Common myeloid progenitor, CD34-positive (primary cell): ENCODE data around the gene TNFSF13B.

Experiments used
- CTCF ChIA-PET: fragments of 350-600 bp; sonication (Branson Sonifier 250); formaldehyde crosslinking; loops from one replicate; lab custom pipeline; 2021; ENCODE audit warnings: antibody characterized with exemption; lab: Charles Lee
- POLR2A ChIA-PET: fragments of 350-600 bp; sonication (Branson Sonifier 250); formaldehyde crosslinking; loops from one replicate; lab custom pipeline; 2021; ENCODE audit warnings: antibody characterized with exemption; lab: Charles Lee
- DNase-seq, 3 donors: peaks; one replicate each; pipeline versions ENCODE4 v3.0.0 to v3.0.0-alpha.2; 2013
- H3K27ac ChIP-seq, 2 experiments: 1 replicate in 1 of 2; 2 replicates in 1 of 2; pipeline ENCODE4 v1.7.0; 2013; ENCODE audit warnings: inconsistent platforms in 2 of 2, low read length in 2 of 2, mild to moderate bottlenecking in 2 of 2, low read depth in 1 of 2, moderate library complexity in 1 of 2; ENCODE audit not compliant: severe bottlenecking in 2 of 2, insufficient read depth in 1 of 2, poor library complexity in 1 of 2
- H3K27me3 ChIP-seq, 5 experiments: replicated peaks in 2 of 5; 1 replicate in 3 of 5; 2 replicates in 2 of 5; pipeline versions ENCODE4 v1.6.1 to v1.7.0; 2013; ENCODE audit warnings: low read length in 4 of 5, mild to moderate bottlenecking in 2 of 5, moderate library complexity in 2 of 5, inconsistent platforms in 1 of 5; ENCODE audit not compliant: insufficient read depth in 5 of 5, control insufficient read depth in 4 of 5
- H3K36me3 ChIP-seq, 4 experiments: 1 replicate in 2 of 4; 2 replicates in 2 of 4; pipeline versions ENCODE4 v1.6.1 to v1.7.0; 2013; ENCODE audit warnings: low read length in 3 of 4, control low read depth in 1 of 4, mild to moderate bottlenecking in 1 of 4; ENCODE audit not compliant: control insufficient read depth in 4 of 4, insufficient read depth in 4 of 4
- H3K4me1 ChIP-seq, 4 experiments: 1 replicate in 3 of 4; 2 replicates in 1 of 4; pipeline versions ENCODE4 v1.6.1 to v1.7.1; 2013; ENCODE audit warnings: low read length in 3 of 4, mild to moderate bottlenecking in 3 of 4, control low read depth in 1 of 4, inconsistent platforms in 1 of 4, moderate library complexity in 1 of 4; ENCODE audit not compliant: control insufficient read depth in 4 of 4, insufficient read depth in 4 of 4; ENCODE audit errors: control extremely low read depth in 1 of 4
- H3K4me3 ChIP-seq, 7 experiments: 1 replicate in 4 of 7; 2 replicates in 3 of 7; pipeline versions ENCODE4 v1.5.1 to v1.7.0; 2013; ENCODE audit warnings: mild to moderate bottlenecking in 7 of 7, low read length in 6 of 7, moderate library complexity in 6 of 7, inconsistent platforms in 2 of 7, low read depth in 2 of 7, control low read depth in 1 of 7; ENCODE audit not compliant: insufficient read depth in 4 of 7, control insufficient read depth in 1 of 7; ENCODE audit errors: extremely low read depth in 1 of 7
- H3K9me3 ChIP-seq, 5 experiments: 1 replicate in 4 of 5; 2 replicates in 1 of 5; pipeline versions ENCODE4 v1.6.1 to v1.7.1; 2013; ENCODE audit warnings: low read length in 4 of 5, mild to moderate bottlenecking in 2 of 5, inconsistent platforms in 1 of 5, low read depth in 1 of 5, moderate library complexity in 1 of 5; ENCODE audit not compliant: control insufficient read depth in 4 of 5, insufficient read depth in 2 of 5; ENCODE audit errors: control extremely low read depth in 1 of 5
- WGBS: methylation state at CpG from one replicate; pipeline ENCODE4 v1.1.5; 2013; ENCODE audit not compliant: insufficient coverage; 5-methylcytosine and 5-hydroxymethylcytosine counted together

The TNFSF13B gene

DNA sequence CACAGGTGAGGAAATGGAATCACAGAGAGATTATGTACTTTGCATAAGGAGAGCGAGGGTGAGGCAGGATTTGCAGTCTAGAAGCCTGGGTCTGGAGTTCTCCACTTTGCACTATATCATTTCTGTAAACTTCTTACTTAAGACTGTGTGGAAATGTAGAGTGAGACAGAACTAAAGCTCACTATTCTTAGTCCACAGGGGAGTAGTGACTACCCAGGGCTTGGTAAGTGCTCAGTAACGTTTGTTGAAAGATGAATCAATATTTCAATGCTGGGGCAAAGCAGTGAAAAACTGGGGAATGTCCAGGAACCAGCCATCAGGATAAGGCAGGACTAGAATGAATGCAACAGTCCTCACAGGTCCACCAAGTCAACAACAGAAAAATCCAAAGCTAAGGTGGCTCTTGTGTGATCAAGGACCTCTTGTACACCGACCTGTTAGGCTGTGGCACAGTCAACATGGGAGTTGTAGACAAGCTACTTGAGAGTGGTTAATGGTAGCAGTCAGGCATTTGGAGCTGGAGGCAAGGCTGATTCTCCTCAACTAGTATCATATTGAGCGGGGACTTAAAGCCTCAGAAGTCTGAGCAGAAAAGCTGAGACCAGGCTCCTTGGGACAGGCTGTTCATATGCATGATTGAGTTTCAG, 929 bp upstream of the TNFSF13B start:
- Histone ChIP-seq H3K4me1 (peaks cover 49 to 79% (median 59%) of the 10 kb centered on the region in 4 experiments), H3K36me3 (peaks cover 0 to 3% (median 0%) of the 10 kb centered on the region in 4 experiments), H3K4me3 (peak overlapping the region in 1 of 7 experiments; percentile 83), H3K27ac (no peak overlapping the region), H3K9me3 (peaks cover 0 to 1% (median 0%) of the 10 kb centered on the region in 5 experiments), H3K27me3 (no peaks in the 10 kb centered on the region)
- DNase-seq: peak in 1 of 3 donors; percentile 29
- 44% methylated on average over 2 of the region's 4 CpGs for WGBS
- POLR2A ChIA-PET: interaction anchor here (0.6 kb wide), 1 partner anchor 10 kb away, joined by 3 read pairs; no protein-coding TSS in a partner anchor
- CTCF ChIA-PET: interaction anchor here (0.8 to 3.4 kb wide), 6 partner anchors 9 to 239 kb away, joined by 3 to 14 read pairs (median 4); no protein-coding TSS in a partner anchor

DNA sequence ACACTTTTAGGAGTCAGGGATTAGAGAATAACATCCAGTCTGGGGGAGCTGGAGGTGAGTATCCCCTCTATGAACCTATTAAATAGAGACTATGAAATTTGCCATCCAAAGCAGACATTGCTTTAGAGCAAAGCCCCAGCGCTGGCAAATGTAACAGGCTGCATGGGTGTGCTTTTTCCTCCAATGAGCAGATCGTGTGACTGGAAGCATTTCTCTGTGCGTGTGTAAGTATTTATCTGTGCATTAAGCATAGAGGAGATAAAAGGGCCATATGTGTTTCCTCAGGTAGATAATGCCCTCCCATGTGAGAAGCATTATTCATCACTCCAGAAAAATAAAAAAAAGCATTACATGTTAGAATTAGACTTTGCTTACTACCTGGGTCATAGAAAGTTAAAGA, 924 bp downstream of the TNFSF13B start:
- Histone ChIP-seq H3K27me3 (no peaks in the 10 kb centered on the region), H3K4me1 (peaks cover 47 to 66% (median 55%) of the 10 kb centered on the region in 4 experiments), H3K27ac (peak overlapping the region; percentile 25 to 80), H3K36me3 (peaks cover 0 to 3% (median 0%) of the 10 kb centered on the region in 4 experiments), H3K9me3 (no peaks in the 10 kb centered on the region), H3K4me3 (peak overlapping the region in 6 of 7 experiments; percentile 56 to 86 (median 77))
- DNase-seq: peak in 2 of 3 donors; percentile 23 to 47
- CTCF ChIA-PET: interaction anchor here (1.1 to 3.4 kb wide), 6 partner anchors 10 to 237 kb away, joined by 3 to 14 read pairs (median 6); no protein-coding TSS in a partner anchor
- POLR2A ChIA-PET: no interaction called here
- WGBS: 20% methylated on average over 1 of the region's 3 CpGs

DNA sequence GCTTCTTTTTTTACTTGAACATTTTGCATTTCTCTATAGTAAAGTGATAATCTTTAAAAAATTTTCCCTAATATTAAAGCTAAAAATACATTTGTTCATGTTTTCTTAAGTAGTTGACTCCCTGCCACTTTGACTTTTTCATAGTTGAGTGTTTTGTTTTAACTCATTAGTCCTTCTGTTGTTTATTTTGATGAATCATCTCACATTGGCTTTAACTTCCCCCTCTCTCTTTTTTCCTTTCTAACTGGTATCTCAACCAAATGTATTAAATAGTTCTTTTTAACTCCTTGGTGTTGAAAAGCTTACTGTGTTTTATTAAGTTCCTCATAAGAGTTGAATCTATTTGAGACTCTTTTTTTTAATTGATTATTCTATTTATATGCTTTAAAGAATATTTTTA, 2.8 kb downstream of the TNFSF13B start:
- no peaks in the 10 kb centered on the region for H3K9me3 ChIP-seq
- H3K4me3 ChIP-seq: peak overlapping the region in 5 of 7 experiments; percentile 8 to 65 (median 42)
- peaks cover 0 to 4% (median 1%) of the 10 kb centered on the region in 4 experiments for H3K36me3 ChIP-seq
- DNase-seq: peak in 2 of 3 donors; percentile 70 to 84
- no peaks in the 10 kb centered on the region for H3K27me3 ChIP-seq
- H3K27ac ChIP-seq: no peak overlapping the region
- CTCF ChIA-PET: interaction anchor here (1.1 to 1.3 kb wide), 2 partner anchors 42 to 54 kb away, joined by 3 read pairs; partner anchors contain the start of gene ABHD13
- peaks cover 30 to 49% (median 40%) of the 10 kb centered on the region in 4 experiments for H3K4me1 ChIP-seq
- POLR2A ChIA-PET: no interaction called here

DNA sequence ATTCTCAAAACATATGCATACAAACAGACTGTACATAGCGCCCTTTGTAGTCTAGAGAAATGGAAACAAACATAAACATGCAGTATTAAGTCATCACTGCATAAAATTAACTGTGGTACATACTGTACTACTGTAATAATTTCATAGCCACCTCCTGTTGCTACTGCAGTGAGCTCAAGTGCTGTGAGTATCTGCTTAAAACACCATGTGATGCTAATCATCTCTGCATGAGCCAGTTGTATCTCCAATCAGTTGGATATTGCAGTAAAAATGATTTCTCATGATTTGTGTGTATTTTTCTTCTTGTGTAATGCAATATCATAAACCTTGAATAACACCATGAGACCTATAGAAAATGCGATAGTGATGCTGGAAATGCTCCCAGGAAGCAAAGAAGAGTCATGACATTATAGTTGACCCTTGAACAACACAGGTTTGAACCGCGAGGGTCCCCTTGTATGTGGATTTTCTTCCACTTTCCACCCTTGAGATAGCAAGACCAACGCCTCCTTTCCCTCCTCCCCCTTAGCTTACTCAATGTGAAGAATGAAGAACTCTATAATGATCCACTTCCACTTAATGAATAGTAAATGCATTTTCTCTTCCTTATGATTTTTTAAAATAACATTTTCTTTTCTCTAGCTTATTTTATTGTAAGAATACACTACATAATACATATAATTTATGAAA, 4.1 kb downstream of the TNFSF13B start:
- Histone ChIP-seq H3K36me3 (peaks cover 0 to 4% (median 1%) of the 10 kb centered on the region in 4 experiments), H3K27ac (no peak overlapping the region), H3K4me1 (peaks cover 24 to 41% (median 32%) of the 10 kb centered on the region in 4 experiments), H3K27me3 (no peaks in the 10 kb centered on the region), H3K9me3 (no peaks in the 10 kb centered on the region), H3K4me3 (no peak overlapping the region)
- ChIA-PET CTCF (interaction anchor here (1.1 kb wide), 1 partner anchor 43 kb away, joined by 3 read pairs; no protein-coding TSS in a partner anchor), POLR2A (no interaction called here)
- peak in 1 of 3 donors; percentile 30 for DNase-seq
- WGBS: no CpG with 5 or more reads among the region's 5 CpGs

DNA sequence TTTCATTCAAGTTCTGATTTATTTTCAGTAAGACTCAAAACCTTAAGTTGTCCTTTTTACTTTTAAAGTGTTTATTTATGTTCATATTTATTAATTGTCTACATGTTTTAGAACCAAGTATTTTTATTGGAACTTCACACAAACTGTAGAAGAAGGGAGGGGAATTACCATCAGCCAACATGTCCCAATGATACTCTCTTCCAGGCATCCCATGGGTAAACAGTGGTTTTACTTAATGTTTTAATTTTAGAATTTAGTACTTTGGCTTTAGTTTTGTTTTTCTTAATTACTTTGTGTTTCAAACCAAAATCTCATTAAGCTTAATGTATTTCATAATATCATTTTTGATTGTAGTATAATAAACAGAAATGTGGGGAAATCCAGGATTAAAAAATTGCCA, 5.2 kb downstream of the TNFSF13B start:
- H3K36me3 ChIP-seq: peaks cover 0 to 7% (median 3%) of the 10 kb centered on the region in 4 experiments
- H3K4me3 ChIP-seq: no peak overlapping the region
- no peaks in the 10 kb centered on the region for H3K27me3 ChIP-seq
- H3K4me1 ChIP-seq: peaks cover 15 to 30% (median 21%) of the 10 kb centered on the region in 4 experiments
- DNase-seq: no peak
- H3K9me3 ChIP-seq: no peaks in the 10 kb centered on the region
- ChIA-PET CTCF (interaction anchor here (1.8 to 1.9 kb wide), 2 partner anchors 11 to 30 kb away, joined by 5 to 6 read pairs; no protein-coding TSS in a partner anchor), POLR2A (no interaction called here)
- H3K27ac ChIP-seq: no peak overlapping the region

DNA sequence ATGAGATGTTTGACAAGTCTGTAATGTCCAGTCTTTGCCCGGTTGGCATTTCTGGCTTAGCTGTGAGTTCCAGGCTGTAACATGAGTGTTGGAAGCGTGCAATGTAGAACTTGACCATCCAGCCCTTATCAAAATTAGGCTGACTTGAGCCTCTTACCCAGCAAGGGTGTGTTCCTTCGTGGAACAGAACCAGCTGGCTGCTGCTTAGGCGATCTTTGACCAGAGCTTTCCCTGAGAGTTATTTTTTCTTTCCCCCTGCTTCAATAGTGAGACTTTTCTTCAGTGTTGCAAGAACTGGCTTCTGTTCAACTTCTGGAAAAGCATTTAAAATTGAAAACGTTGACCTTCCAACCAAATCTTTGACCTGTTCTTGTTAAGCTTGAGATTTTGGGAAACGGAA, 6.5 kb downstream of the TNFSF13B start:
- CTCF ChIA-PET: interaction anchor here (0.9 to 1.9 kb wide), 4 partner anchors 10 to 49 kb away, joined by 3 to 6 read pairs (median 4); no protein-coding TSS in a partner anchor
- Histone ChIP-seq H3K4me3 (no peak overlapping the region), H3K36me3 (peaks cover 0 to 9% (median 3%) of the 10 kb centered on the region in 4 experiments), H3K27me3 (no peaks in the 10 kb centered on the region), H3K27ac (no peak overlapping the region), H3K9me3 (no peaks in the 10 kb centered on the region), H3K4me1 (peaks cover 2 to 17% (median 10%) of the 10 kb centered on the region in 4 experiments)
- 98% methylated on average over 5 of the region's 6 CpGs for WGBS
- POLR2A ChIA-PET: no interaction called here
- no peak for DNase-seq
